ENCODE data around the gene CADPS.

Gene CADPS

GRCh38 chr3:62365391-62366125 is 509.7 kb downstream of the CADPS start:
- no peak overlapping the region for H3K4me3 ChIP-seq (ENCODE audit: low read length)
- no peak for TF ChIP-seq ZNF274 (IDR thresholded peaks at IDR 0.05; ENCODE audit: low read depth, low read length)

- no peak for TF ChIP-seq ZNF274 (IDR thresholded peaks at IDR 0.05; ENCODE audit: low read depth, low read length)
- H3K4me3 ChIP-seq (ENCODE audit: low read length): no peak overlapping the region
Observed at GRCh38 chr3:62364191-62364590, 511.0 kb downstream of the CADPS start.

GRCh38 chr3:62363275-62363674 is 511.9 kb downstream of the CADPS start:
- no peak for TF ChIP-seq ZNF274 (IDR thresholded peaks at IDR 0.05; ENCODE audit: low read depth, low read length)

GRCh38 chr3:62361824-62362223 is 513.4 kb downstream of the CADPS start:
- no peak for TF ChIP-seq ZNF274 (IDR thresholded peaks at IDR 0.05; ENCODE audit: low read depth, low read length)
- no peak overlapping the region for H3K4me3 ChIP-seq (ENCODE audit: low read length)

More at GRCh38 chr3:62363275-62363674, 511.9 kb downstream of the CADPS start:
- no peak overlapping the region for H3K4me3 ChIP-seq (ENCODE audit: low read length)

- no peak for TF ChIP-seq ZNF274 (IDR thresholded peaks at IDR 0.05; ENCODE audit: low read depth, low read length)
- H3K4me3 ChIP-seq (ENCODE audit: low read length): no peak overlapping the region
Observed at GRCh38 chr3:62361261-62361660, 514.0 kb downstream of the CADPS start.

- H3K4me3 ChIP-seq (ENCODE audit: low read length): no peak overlapping the region
- no peak for TF ChIP-seq ZNF274 (IDR thresholded peaks at IDR 0.05; ENCODE audit: low read depth, low read length)
Observed at GRCh38 chr3:62359531-62359930, 515.7 kb downstream of the CADPS start.

- H3K4me3 ChIP-seq (ENCODE audit: low read length): no peak overlapping the region
- no peak for TF ChIP-seq ZNF274 (IDR thresholded peaks at IDR 0.05; ENCODE audit: low read depth, low read length)
Observed at GRCh38 chr3:62356356-62356755, 518.9 kb downstream of the CADPS start.

- H3K4me3 ChIP-seq (ENCODE audit: low read length): no peak overlapping the region
- TF ChIP-seq ZNF274 (IDR thresholded peaks at IDR 0.05; ENCODE audit: low read depth, low read length): no peak
Observed at GRCh38 chr3:62355703-62356102, 519.5 kb downstream of the CADPS start.

All from GM08714 (cell line).